ENCODE measurements around the gene AGR2.

The AGR2 gene

GRCh38 chr7:16791905-16792698 is 12.7 kb downstream of the AGR2 start:
- Histone ChIP-seq H3K36me3 (ENCODE audit: control insufficient read depth, insufficient read depth, low read length) (peaks cover 8% of the 10 kb centered on the region), H3K27ac (ENCODE audit: low read depth, low read length, severe bottlenecking) (no peak overlapping the region), H3K4me1 (ENCODE audit: control insufficient read depth, insufficient read depth, low read length, poor library complexity, severe bottlenecking) (no peaks in the 10 kb centered on the region), H3K4me3 (ENCODE audit: extremely low read depth, insufficient read depth, low read length, poor library complexity, severe bottlenecking) (no peak overlapping the region), H3K9me3 (ENCODE audit: control insufficient read depth, low read length) (no peaks in the 10 kb centered on the region)
- 87 to 88% methylated on average over 2 to 4 of the region's 5 CpGs for WGBS, 2 experiments (ENCODE audit: insufficient coverage in 2 of 2)

GRCh38 chr7:16791071-16791470 is 13.7 kb downstream of the AGR2 start:
- H3K4me1 ChIP-seq (ENCODE audit: control insufficient read depth, insufficient read depth, low read length, poor library complexity, severe bottlenecking) = no peaks in the 10 kb centered on the region
- H3K27ac ChIP-seq (ENCODE audit: low read depth, low read length, severe bottlenecking) = no peak overlapping the region
- 100% methylated on average over 1 of the region's 1 CpG for WGBS, 2 experiments (ENCODE audit: insufficient coverage in 2 of 2)
- no peak overlapping the region for H3K4me3 ChIP-seq (ENCODE audit: extremely low read depth, insufficient read depth, low read length, poor library complexity, severe bottlenecking)
- no peaks in the 10 kb centered on the region for H3K9me3 ChIP-seq (ENCODE audit: control insufficient read depth, low read length)
- H3K36me3 ChIP-seq (ENCODE audit: control insufficient read depth, insufficient read depth, low read length) = peaks cover 8% of the 10 kb centered on the region

GRCh38 chr7:16787127-16787526 is 17.7 kb downstream of the AGR2 start:
- Histone ChIP-seq H3K9me3 (ENCODE audit: control insufficient read depth, low read length) (no peaks in the 10 kb centered on the region), H3K27ac (ENCODE audit: low read depth, low read length, severe bottlenecking) (no peak overlapping the region), H3K4me1 (ENCODE audit: control insufficient read depth, insufficient read depth, low read length, poor library complexity, severe bottlenecking) (no peaks in the 10 kb centered on the region), H3K36me3 (ENCODE audit: control insufficient read depth, insufficient read depth, low read length) (peaks cover 20% of the 10 kb centered on the region), H3K4me3 (ENCODE audit: extremely low read depth, insufficient read depth, low read length, poor library complexity, severe bottlenecking) (no peak overlapping the region)
- 100% methylated on average over 1 of the region's 1 CpG for WGBS, 2 experiments (ENCODE audit: insufficient coverage in 2 of 2)

- H3K9me3 ChIP-seq (ENCODE audit: control insufficient read depth, low read length) = no peaks in the 10 kb centered on the region
- H3K27ac ChIP-seq (ENCODE audit: low read depth, low read length, severe bottlenecking) = no peak overlapping the region
- WGBS, 2 experiments (ENCODE audit: insufficient coverage in 2 of 2) = no CpG with 5 or more reads among the region's 4 CpGs
- H3K4me1 ChIP-seq (ENCODE audit: control insufficient read depth, insufficient read depth, low read length, poor library complexity, severe bottlenecking) = no peaks in the 10 kb centered on the region
- H3K4me3 ChIP-seq (ENCODE audit: extremely low read depth, insufficient read depth, low read length, poor library complexity, severe bottlenecking) = no peak overlapping the region
- H3K36me3 ChIP-seq (ENCODE audit: control insufficient read depth, insufficient read depth, low read length) = peaks cover 20% of the 10 kb centered on the region
Observed at GRCh38 chr7:16786257-16786656, 18.5 kb downstream of the AGR2 start.

GRCh38 chr7:16785846-16786245 is 19.0 kb downstream of the AGR2 start:
- H3K27ac ChIP-seq (ENCODE audit: low read depth, low read length, severe bottlenecking) = no peak overlapping the region
- no peaks in the 10 kb centered on the region for H3K9me3 ChIP-seq (ENCODE audit: control insufficient read depth, low read length)

GRCh38 chr7:16785321-16785720 is 19.5 kb downstream of the AGR2 start:
- Histone ChIP-seq H3K9me3 (ENCODE audit: control insufficient read depth, low read length) (no peaks in the 10 kb centered on the region), H3K4me3 (ENCODE audit: extremely low read depth, insufficient read depth, low read length, poor library complexity, severe bottlenecking) (no peak overlapping the region), H3K27ac (ENCODE audit: low read depth, low read length, severe bottlenecking) (no peak overlapping the region), H3K4me1 (ENCODE audit: control insufficient read depth, insufficient read depth, low read length, poor library complexity, severe bottlenecking) (no peaks in the 10 kb centered on the region), H3K36me3 (ENCODE audit: control insufficient read depth, insufficient read depth, low read length) (peaks cover 20% of the 10 kb centered on the region)
- WGBS, 2 experiments (ENCODE audit: insufficient coverage in 2 of 2) = no CpG with 5 or more reads among the region's 1 CpG

More at GRCh38 chr7:16785846-16786245, 19.0 kb downstream of the AGR2 start:
- WGBS, 2 experiments (ENCODE audit: insufficient coverage in 2 of 2) = 83% methylated on average over 1 of the region's 2 CpGs; no CpG with 5 or more reads in 1 of the 2 experiments
- H3K36me3 ChIP-seq (ENCODE audit: control insufficient read depth, insufficient read depth, low read length) = peaks cover 20% of the 10 kb centered on the region
- no peak overlapping the region for H3K4me3 ChIP-seq (ENCODE audit: extremely low read depth, insufficient read depth, low read length, poor library complexity, severe bottlenecking)
- no peaks in the 10 kb centered on the region for H3K4me1 ChIP-seq (ENCODE audit: control insufficient read depth, insufficient read depth, low read length, poor library complexity, severe bottlenecking)

GRCh38 chr7:16780596-16780995 is 24.2 kb downstream of the AGR2 start:
- Histone ChIP-seq H3K36me3 (ENCODE audit: control insufficient read depth, insufficient read depth, low read length) (peaks cover 12% of the 10 kb centered on the region), H3K4me3 (ENCODE audit: extremely low read depth, insufficient read depth, low read length, poor library complexity, severe bottlenecking) (no peak overlapping the region), H3K9me3 (ENCODE audit: control insufficient read depth, low read length) (no peaks in the 10 kb centered on the region), H3K4me1 (ENCODE audit: control insufficient read depth, insufficient read depth, low read length, poor library complexity, severe bottlenecking) (no peaks in the 10 kb centered on the region), H3K27ac (ENCODE audit: low read depth, low read length, severe bottlenecking) (no peak overlapping the region)
- WGBS, 2 experiments (ENCODE audit: insufficient coverage in 2 of 2) = no CpG with 5 or more reads among the region's 1 CpG

GRCh38 chr7:16779051-16779450 is 25.7 kb downstream of the AGR2 start:
- H3K27ac ChIP-seq (ENCODE audit: low read depth, low read length, severe bottlenecking) = no peak overlapping the region
- peaks cover 9% of the 10 kb centered on the region for H3K36me3 ChIP-seq (ENCODE audit: control insufficient read depth, insufficient read depth, low read length)
- no peaks in the 10 kb centered on the region for H3K9me3 ChIP-seq (ENCODE audit: control insufficient read depth, low read length)
- no CpG with 5 or more reads among the region's 1 CpG for WGBS, 2 experiments (ENCODE audit: insufficient coverage in 2 of 2)
- no peaks in the 10 kb centered on the region for H3K4me1 ChIP-seq (ENCODE audit: control insufficient read depth, insufficient read depth, low read length, poor library complexity, severe bottlenecking)
- no peak overlapping the region for H3K4me3 ChIP-seq (ENCODE audit: extremely low read depth, insufficient read depth, low read length, poor library complexity, severe bottlenecking)

GRCh38 chr7:16778476-16778875 is 26.3 kb downstream of the AGR2 start:
- Histone ChIP-seq H3K4me3 (ENCODE audit: extremely low read depth, insufficient read depth, low read length, poor library complexity, severe bottlenecking) (no peak overlapping the region), H3K27ac (ENCODE audit: low read depth, low read length, severe bottlenecking) (no peak overlapping the region), H3K9me3 (ENCODE audit: control insufficient read depth, low read length) (no peaks in the 10 kb centered on the region), H3K4me1 (ENCODE audit: control insufficient read depth, insufficient read depth, low read length, poor library complexity, severe bottlenecking) (no peaks in the 10 kb centered on the region), H3K36me3 (ENCODE audit: control insufficient read depth, insufficient read depth, low read length) (peaks cover 7% of the 10 kb centered on the region)
- WGBS, 2 experiments (ENCODE audit: insufficient coverage in 2 of 2) = 71 to 100% methylated on average over 1 of the region's 3 CpGs

- Histone ChIP-seq H3K4me3 (ENCODE audit: extremely low read depth, insufficient read depth, low read length, poor library complexity, severe bottlenecking) (no peak overlapping the region), H3K4me1 (ENCODE audit: control insufficient read depth, insufficient read depth, low read length, poor library complexity, severe bottlenecking) (no peaks in the 10 kb centered on the region), H3K9me3 (ENCODE audit: control insufficient read depth, low read length) (no peaks in the 10 kb centered on the region)
Observed at GRCh38 chr7:16776053-16776452, 28.7 kb downstream of the AGR2 start.

GRCh38 chr7:16774986-16775385 is 29.8 kb downstream of the AGR2 start:
- Histone ChIP-seq H3K4me1 (ENCODE audit: control insufficient read depth, insufficient read depth, low read length, poor library complexity, severe bottlenecking) (no peaks in the 10 kb centered on the region), H3K4me3 (ENCODE audit: extremely low read depth, insufficient read depth, low read length, poor library complexity, severe bottlenecking) (no peak overlapping the region), H3K36me3 (ENCODE audit: control insufficient read depth, insufficient read depth, low read length) (no peaks in the 10 kb centered on the region), H3K9me3 (ENCODE audit: control insufficient read depth, low read length) (no peaks in the 10 kb centered on the region), H3K27ac (ENCODE audit: low read depth, low read length, severe bottlenecking) (no peak overlapping the region)

More at GRCh38 chr7:16776053-16776452, 28.7 kb downstream of the AGR2 start:
- no peak overlapping the region for H3K27ac ChIP-seq (ENCODE audit: low read depth, low read length, severe bottlenecking)
- no peaks in the 10 kb centered on the region for H3K36me3 ChIP-seq (ENCODE audit: control insufficient read depth, insufficient read depth, low read length)
- WGBS, 2 experiments (ENCODE audit: insufficient coverage in 2 of 2) = 70 to 89% methylated on average over 4 to 5 of the region's 7 CpGs
